Measurements from ENCODE around the gene EFCAB3. TPM values are rescaled to one million over a fixed set of nuclear protein-coding genes. Genes with fewer than 3 reads are reported as not detected.
"Not testable (repeated sequence)": the region's sequence is repeated elsewhere in the genome, so short reads cannot be mapped to it uniquely, and the experiment has no call there.

EFCAB3 gene
- total RNA-seq, 1 experiment from 2014 or later = not detected

DNA sequence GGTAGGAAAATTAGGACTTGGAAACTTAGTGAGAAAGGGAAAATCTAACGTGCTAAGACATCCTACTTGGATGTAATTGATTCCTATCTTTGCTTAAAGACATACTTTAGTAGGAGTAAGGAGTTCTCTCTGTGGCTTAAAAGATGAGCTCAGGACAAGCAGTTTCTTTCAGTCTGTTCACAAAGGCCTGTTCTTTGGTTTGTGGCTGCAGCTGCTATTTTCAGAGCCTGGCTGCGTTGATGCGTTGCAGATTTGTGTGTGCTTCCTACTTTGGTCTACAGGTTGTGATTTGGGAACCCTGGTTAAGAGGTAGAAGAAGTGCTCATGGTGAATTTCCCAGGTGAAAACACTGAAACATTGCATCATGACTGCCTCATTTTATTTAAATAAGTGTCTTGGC lies 73.8 kb downstream of the EFCAB3 start:
- DNase-seq (ENCODE audit: low spot score); in situ Hi-C loops (cut with HindIII; ENCODE audit: low sequenced_read_pairs): not testable (repeated sequence)

GRCh38 chr17:62456016-62456415 lies 75.7 kb downstream of the EFCAB3 start:
- in situ Hi-C loops (cut with HindIII; ENCODE audit: low sequenced_read_pairs) = no loop called here
- no peak for DNase-seq (ENCODE audit: low spot score)

GRCh38 chr17:62458483-62458882 lies 78.1 kb downstream of the EFCAB3 start:
- DNase-seq (ENCODE audit: low spot score); in situ Hi-C loops (cut with HindIII; ENCODE audit: low sequenced_read_pairs): not testable (repeated sequence)

- DNase-seq (ENCODE audit: low spot score); in situ Hi-C loops (cut with HindIII; ENCODE audit: low sequenced_read_pairs): not testable (repeated sequence)
Observed at GRCh38 chr17:62464422-62464821, 84.1 kb downstream of the EFCAB3 start.

DNA sequence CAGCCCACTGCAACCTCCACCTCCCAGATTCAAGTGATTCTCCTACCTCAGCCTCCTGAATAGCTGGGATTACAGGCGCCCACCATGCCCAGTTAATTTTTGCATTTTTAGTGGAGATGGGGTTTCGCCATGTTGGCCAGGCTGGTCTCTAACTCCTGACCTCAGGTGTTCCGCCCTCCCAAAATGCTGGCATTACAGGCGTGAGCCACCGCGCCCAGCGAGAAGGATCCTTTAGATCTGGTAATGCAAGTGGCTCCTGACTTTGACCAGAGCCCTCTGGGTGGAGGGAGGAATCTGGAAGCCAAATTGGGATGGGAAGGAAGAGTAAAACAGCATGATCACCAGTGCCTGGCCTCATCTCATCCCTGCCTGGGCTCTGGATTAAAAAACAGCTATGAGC lies 84.9 kb downstream of the EFCAB3 start:
- in situ Hi-C loops (cut with HindIII; ENCODE audit: low sequenced_read_pairs); DNase-seq (ENCODE audit: low spot score): not testable (repeated sequence)

Other genes starting within 250 kb of the EFCAB3 start
- 26.5 and 30.5 TPM in 2 replicates for gene METTL2A, start 43.3 kb downstream of the EFCAB3 start, total RNA-seq (2014; rRNA removed; shearing (Covaris generic))
- gene TLK2, start 98.3 kb downstream of the EFCAB3 start, total RNA-seq (2014; rRNA removed; shearing (Covaris generic)) = 22.0 and 31.6 TPM in 2 replicates
- gene MRC2, start 247.1 kb downstream of the EFCAB3 start, total RNA-seq (2014; rRNA removed; shearing (Covaris generic)) = 54.0 and 55.3 TPM in 2 replicates